HG03095 (cell line): ENCODE results near the gene SLX4.
"Not testable (repeated sequence)": the region's sequence is repeated elsewhere in the genome, so short reads cannot be mapped to it uniquely, and the experiment has no call there.

Source experiments
- ATAC-seq: cut with Tn5 transposase; IDR thresholded peaks from one replicate; pipeline ENCODE4 v1.9.1; 2021; ENCODE audit warnings: moderate library complexity; ENCODE audit not compliant: unreplicated experiment

The SLX4 gene

GRCh38 chr16:3611146-3611975, at the start of gene SLX4:
Gene SLX4, minus strand, starts transcription at chr16:3611606. Its CDS starts 2,642 bp downstream, at chr16:3608964.
- ATAC-seq: peak; percentile 70

GRCh38 chr16:3659251-3659650, 47.8 kb upstream of the SLX4 start:
- ATAC-seq: no peak

- no peak for ATAC-seq
These were observed 45.4 kb upstream of the SLX4 start for GRCh38 chr16:3656491-3657468.

GRCh38 chr16:3656160-3656490, 44.7 kb upstream of the SLX4 start:
- not testable (repeated sequence) for ATAC-seq

- no peak for ATAC-seq
These were observed 44.2 kb upstream of the SLX4 start for GRCh38 chr16:3655396-3656159.

- no peak for ATAC-seq
These were observed 43.6 kb upstream of the SLX4 start for GRCh38 chr16:3655030-3655395.

GRCh38 chr16:3654249-3654991, 43.0 kb upstream of the SLX4 start, which contains the start of gene DNASE1:
Gene DNASE1, plus strand, starts transcription at chr16:3654691. Its CDS starts 683 bp downstream, at chr16:3655374.
- no peak for ATAC-seq

GRCh38 chr16:3652373-3653195, 41.2 kb upstream of the SLX4 start:
- no peak for ATAC-seq

- no peak for ATAC-seq
These were observed 40.3 kb upstream of the SLX4 start for GRCh38 chr16:3651461-3652372.

GRCh38 chr16:3650631-3651265, 39.3 kb upstream of the SLX4 start:
- no peak for ATAC-seq

- ATAC-seq: no peak
These were observed 35.0 kb upstream of the SLX4 start for GRCh38 chr16:3646348-3646920.

GRCh38 chr16:3645504-3646347, 34.3 kb upstream of the SLX4 start:
- no peak for ATAC-seq

GRCh38 chr16:3645108-3645503, 33.7 kb upstream of the SLX4 start:
- no peak for ATAC-seq

GRCh38 chr16:3643095-3643730, 31.8 kb upstream of the SLX4 start:
- no peak for ATAC-seq

- ATAC-seq: no peak
These were observed 31.1 kb upstream of the SLX4 start for GRCh38 chr16:3642397-3643094.
